HG03103 (cell line): ENCODE results near the gene SPOCK2.

Experiments used
- ATAC-seq: cut with Tn5 transposase; IDR thresholded peaks from one replicate; pipeline ENCODE4 v1.9.1; 2021; ENCODE audit warnings: low read depth; ENCODE audit not compliant: unreplicated experiment

The SPOCK2 gene

DNA sequence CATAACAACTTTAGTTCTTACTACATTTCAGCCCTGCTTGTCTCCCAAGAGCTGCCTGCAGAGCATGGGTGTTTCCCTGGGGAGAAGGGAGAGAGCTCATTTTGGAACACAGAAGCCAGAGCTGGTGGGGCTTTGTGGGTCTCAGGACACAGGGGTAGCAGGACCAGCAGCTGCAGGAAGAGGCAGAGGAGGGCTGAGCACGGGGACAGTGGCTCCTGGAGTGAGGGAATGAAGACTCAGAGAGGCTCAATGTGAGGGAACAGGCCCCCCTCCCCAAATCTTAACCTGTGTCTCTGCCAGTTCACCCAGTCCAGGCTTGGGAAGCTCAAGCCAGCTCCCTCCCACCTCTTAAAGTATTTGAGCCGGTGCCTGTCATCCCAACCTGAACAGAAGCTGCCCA, 74.2 kb downstream of the SPOCK2 start:
- no peak for ATAC-seq

DNA sequence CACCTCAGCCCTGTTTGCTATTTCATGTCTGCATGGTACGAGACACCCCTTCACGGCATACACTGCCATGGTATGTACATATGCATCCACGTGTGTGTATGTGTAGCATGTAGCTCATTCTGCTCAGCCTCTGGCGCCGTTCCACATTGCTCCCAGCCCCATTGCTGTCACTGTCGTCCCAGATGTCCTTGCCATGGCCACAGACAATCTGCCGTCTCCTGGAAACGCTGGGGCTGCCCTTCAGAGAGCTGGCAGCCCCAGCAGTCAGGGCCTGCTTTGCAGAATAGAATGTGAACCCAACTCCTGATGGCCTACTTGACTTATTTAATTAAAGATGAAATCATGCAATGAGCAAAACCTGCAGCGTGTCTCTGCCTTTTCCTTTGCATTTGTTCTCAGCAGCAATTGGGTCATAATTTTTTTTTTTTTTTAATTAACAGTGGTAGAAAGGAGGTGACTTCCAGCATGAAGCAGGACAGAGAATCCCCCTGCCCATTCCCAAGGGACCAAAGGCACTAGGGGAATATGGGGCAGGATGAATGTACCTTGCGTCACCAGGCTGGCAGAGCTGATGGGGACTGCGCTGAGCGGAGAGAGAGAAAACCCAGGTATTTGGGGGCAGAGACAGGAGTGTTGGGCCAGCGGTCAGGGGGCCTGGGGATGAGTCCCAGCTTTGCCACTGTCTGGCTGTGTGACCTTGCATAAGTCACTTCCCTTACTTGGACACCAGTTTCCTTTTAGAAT, 75.0 kb downstream of the SPOCK2 start:
- ATAC-seq = no peak

DNA sequence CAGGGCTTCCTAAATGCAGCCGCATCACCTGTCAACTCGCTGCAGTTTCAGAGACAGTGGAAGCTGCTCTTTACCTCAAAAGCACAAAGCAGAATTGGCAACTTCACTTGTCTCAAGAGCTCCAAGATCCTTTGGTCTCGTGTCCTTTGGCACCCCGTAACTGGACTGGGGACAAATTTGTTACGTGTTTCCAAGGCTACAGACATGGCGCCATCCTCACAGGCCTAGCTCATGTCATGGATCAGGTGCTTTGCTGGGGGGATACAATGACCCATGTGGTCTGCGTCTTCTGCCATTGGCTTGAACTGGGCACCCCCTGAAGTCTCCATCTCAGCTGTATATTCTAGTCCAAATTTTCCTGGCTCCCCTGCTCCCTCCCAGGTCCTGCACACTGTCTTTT, 75.6 kb downstream of the SPOCK2 start:
- ATAC-seq = no peak

DNA sequence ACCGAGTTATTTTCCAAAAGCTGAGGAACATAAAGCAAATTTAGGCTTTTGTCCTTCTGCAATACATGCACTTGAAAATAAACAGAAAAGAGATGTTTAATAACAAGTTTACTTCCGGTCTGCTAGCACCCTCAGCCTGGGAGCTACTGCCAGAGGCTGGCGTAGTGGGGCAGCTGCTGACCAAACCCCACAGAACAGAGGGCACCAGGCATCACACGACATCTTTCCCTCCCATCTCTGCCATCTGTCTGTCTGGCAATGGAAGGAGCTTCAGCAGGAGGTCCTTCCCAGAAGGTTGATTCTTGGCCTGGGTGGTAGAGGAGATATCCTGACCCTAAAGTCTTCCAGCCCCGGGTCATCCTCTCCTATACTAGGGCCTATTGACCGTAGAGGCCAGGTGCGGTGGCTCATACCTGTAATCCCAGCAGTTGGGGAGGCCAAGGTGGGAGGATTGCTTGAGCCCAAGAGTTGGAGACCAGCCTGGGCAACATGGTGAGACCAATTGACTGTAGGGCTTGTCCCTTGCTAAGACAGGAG, 76.3 kb downstream of the SPOCK2 start:
- ATAC-seq = no peak

DNA sequence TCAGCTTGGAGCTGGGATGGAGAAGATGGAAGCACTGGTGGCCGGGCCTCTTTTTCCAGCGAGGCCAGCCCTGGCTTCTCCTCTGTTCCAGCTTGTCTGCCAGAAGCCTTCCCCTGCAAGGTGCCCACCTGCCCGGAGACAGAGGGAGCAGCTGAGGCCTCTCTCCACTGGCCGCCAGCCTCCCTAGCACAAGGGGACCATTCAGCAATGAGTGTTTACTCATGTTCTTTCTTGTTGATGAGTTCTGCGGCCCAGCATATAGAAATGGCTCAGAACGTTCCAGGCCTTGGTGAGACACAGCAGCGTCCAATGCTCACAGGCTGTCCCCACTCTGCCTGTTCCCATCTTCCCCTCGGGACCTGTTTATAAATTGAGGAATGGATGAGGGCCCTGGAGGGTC, 76.9 kb downstream of the SPOCK2 start:
- ATAC-seq = no peak

DNA sequence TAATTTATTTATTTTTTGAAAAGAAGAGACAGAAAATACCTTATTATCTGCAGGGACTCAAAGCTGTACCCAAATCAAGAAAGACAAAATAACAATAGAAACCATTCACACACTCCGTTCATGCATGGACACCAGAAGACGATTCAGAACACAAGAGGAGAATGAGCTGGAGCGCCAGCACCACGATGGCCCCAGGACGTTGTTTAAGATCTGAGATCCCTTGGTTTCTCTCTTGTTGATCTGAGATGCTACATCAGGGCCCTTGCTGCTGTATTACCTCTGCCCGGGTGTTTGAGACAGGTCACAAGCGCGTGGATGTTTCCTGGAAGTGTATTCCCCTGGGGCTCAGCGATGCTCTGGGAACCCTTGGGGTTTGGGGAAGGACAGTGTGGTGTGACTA, 77.3 kb downstream of the SPOCK2 start:
- ATAC-seq = no peak

DNA sequence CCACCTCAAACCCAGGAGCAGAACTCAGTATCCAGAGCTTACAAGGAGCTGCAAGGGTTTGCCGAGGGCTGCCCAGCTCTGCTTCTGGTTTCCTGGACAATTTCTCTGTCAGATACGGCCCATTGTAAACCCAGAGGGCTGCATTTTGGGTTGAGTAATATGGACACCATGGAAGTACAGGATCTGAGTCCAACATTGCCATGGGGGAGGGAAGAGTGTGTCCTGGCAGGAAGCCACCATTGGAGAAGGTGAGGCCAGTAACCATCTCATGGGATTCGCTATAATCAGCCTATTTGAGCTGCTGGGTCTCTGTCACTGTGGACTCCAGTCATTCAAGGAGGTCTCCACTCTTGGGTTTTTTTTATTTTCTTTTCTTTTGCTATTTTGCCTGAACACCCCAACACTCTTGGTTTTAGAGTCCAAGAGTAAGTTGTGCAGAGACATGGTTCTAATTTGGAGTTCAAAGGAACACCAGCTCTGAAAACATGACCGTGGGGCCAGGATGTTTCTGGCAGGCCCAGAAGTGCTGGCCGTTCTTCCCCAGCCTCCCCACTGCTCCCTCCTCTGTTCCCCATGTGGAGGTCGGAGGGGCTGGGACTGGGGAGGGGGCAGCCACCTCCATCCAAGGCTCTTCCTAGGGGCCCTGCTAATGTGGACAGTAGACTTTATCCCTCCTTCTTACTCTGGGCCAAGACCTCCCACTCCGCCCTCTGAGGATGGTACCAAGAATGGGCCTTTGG, 77.9 kb downstream of the SPOCK2 start:
- no peak for ATAC-seq

DNA sequence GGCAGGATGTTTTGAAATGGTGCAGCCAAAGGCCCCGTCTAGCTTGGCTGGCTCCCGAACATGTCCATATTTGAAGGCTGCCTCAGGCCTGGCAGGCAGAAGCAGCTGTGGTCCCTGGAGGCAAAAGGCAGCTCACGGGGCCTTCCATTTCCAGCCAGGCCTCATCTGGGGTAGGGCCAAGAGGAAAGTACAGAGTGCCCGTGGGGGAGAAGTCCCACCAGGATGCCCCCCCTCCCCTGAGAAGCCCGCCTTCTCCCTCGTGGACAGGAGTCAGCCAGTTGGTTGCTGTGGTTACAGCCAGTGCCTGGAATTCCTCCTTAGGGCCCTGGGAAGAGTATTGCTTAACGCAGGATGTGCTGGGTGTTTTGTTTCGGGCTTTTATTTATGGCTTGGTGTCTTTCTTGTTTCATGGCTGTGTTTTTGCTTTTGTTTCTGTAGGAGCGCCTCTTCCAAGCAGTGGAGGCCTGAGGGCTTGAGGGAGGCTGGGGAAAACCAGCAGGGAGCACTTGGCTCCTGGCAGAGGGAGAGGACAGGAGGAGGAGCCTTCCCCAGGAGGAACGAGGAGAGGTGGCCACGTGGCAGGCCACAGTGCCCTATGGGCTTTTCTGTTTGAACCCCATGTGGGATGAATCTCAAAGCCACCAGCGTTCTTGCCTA, 78.8 kb downstream of the SPOCK2 start:
- ATAC-seq = no peak

DNA sequence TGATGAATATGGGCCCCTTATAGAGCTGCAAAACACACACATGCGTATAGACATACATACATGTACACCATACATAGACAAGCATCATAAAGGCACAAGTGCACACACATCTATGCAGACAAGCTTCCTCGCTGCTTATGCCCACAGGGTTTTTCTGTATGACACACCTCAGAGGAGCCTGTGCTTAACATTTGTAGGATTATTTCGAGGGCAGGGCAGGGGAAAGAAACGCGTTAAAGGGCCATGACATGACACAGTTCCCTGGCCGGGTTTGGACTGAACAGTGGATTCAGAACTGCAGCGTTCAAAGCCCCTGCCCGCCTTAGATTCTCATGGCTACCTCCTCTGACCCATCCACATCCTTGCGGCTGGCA, 79.3 kb downstream of the SPOCK2 start:
- no peak for ATAC-seq
